ENCODE measurements around the gene TECPR2. TPM values are rescaled to one million over a fixed set of nuclear protein-coding genes. Genes with fewer than 3 reads are reported as not detected.
A peak's percentile ranks its signal among the peaks of the same experiment; 100 is the strongest.

Gene TECPR2
- polyA plus RNA-seq, 1 donor (not counting 4 experiments of a cell fraction or from before 2014, with no cell fraction given), result 8.3 TPM

DNA sequence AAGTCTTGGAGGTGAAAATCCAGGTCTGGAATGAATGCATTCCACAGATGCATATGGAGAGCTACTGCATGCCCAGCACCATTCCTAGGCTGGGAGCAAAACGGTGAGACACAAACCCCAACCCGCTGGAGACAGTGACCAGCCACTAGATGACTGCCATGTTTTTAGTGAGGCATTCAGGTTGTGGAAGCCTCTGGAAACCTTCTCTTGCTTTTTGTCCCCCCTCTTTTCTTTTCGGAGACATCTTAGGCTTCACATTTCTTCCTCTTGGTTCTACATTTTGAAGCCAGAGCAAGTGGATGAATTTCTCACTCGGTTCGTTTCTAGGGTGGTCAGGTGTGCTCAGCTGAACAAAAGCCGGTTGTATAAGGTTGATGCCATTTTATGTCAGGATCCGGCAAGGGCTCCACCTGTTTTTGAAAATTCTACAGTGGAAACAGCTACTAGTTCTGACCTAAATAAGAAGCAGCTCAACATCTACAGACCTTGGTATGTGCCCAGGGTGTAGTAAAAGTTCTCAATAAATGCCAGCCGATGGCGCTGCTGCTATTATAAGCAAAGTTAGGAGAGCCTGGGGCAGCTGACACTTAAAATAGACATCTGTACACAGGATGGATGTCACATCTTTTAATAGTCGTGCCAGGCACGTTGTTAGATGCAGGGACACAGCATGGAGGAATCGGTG is 45.0 kb upstream of the TECPR2 start:
- dilution Hi-C loops (cut with MboI; ENCODE audit: extremely low pct_ligation_motif_present, low sequenced_read_pairs), result no loop called here
- Histone ChIP-seq H3K27me3 (ENCODE audit: control insufficient read depth, extremely low read depth, insufficient read depth, low read length) (no peaks in the 10 kb centered on the region), H3K4me2 (ENCODE audit: control insufficient read depth, extremely low read depth, insufficient read depth, low read depth, low read length) (peak overlapping the region; percentile 83), H3K4me3 (ENCODE audit: control insufficient read depth in 2 of 3, extremely low read depth in 1 of 3, insufficient read depth in 2 of 3, low read depth in 1 of 3, low read length in 3 of 3) (peak overlapping the region; percentile 31 to 72 (median 62)), H3K9me1 (ENCODE audit: control insufficient read depth, extremely low read depth, insufficient read depth, low read length) (no peaks in the 10 kb centered on the region), H3K9ac (ENCODE audit: control insufficient read depth, extremely low read depth, insufficient read depth, low read length) (peak overlapping the region; percentile 45), H2AFZ (ENCODE audit: control insufficient read depth, low read length) (peak overlapping the region; percentile 83), H3K79me2 (ENCODE audit: control insufficient read depth, insufficient read depth, low read length) (peaks cover 9% of the 10 kb centered on the region), H3K9me3 (ENCODE audit: control insufficient read depth, low read depth, low read length) (no peaks in the 10 kb centered on the region), H3K36me3 (ENCODE audit: control insufficient read depth in 2 of 2, extremely low read depth in 1 of 2, insufficient read depth in 2 of 2, low read length in 2 of 2) (peaks cover 2 to 4% of the 10 kb centered on the region in 2 experiments), H3K4me1 (ENCODE audit: control insufficient read depth, extremely low read depth, insufficient read depth, low read length) (peaks cover 46% of the 10 kb centered on the region), H4K20me1 (ENCODE audit: control insufficient read depth, extremely low read depth, insufficient read depth, low read length) (no peaks in the 10 kb centered on the region), H3K27ac (ENCODE audit: control insufficient read depth, insufficient read depth, low read length) (peak overlapping the region; percentile 2)
- FAIRE-seq, result no peak
- TF ChIP-seq, protein P1, sequence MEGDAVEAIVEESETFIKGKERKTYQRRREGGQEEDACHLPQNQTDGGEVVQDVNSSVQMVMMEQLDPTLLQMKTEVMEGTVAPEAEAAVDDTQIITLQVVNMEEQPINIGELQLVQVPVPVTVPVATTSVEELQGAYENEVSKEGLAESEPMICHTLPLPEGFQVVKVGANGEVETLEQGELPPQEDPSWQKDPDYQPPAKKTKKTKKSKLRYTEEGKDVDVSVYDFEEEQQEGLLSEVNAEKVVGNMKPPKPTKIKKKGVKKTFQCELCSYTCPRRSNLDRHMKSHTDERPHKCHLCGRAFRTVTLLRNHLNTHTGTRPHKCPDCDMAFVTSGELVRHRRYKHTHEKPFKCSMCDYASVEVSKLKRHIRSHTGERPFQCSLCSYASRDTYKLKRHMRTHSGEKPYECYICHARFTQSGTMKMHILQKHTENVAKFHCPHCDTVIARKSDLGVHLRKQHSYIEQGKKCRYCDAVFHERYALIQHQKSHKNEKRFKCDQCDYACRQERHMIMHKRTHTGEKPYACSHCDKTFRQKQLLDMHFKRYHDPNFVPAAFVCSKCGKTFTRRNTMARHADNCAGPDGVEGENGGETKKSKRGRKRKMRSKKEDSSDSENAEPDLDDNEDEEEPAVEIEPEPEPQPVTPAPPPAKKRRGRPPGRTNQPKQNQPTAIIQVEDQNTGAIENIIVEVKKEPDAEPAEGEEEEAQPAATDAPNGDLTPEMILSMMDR (optimal IDR thresholded peaks at IDR 0.05 in 1 of 3, IDR thresholded peaks at IDR 0.05 in 1 of 3, conservative IDR thresholded peaks at IDR 0.05 in 1 of 3; ENCODE audit: extremely low read depth in 1 of 3, insufficient read depth in 2 of 3, low read length in 3 of 3), result peak; percentile 30 to 36 (median 34)
- no peak for TF ChIP-seq EZH2 (IDR thresholded peaks at IDR 0.05; ENCODE audit: low read length)
- peak; percentile 52 for DNase-seq (ENCODE audit: low read depth, low spot score)

DNA sequence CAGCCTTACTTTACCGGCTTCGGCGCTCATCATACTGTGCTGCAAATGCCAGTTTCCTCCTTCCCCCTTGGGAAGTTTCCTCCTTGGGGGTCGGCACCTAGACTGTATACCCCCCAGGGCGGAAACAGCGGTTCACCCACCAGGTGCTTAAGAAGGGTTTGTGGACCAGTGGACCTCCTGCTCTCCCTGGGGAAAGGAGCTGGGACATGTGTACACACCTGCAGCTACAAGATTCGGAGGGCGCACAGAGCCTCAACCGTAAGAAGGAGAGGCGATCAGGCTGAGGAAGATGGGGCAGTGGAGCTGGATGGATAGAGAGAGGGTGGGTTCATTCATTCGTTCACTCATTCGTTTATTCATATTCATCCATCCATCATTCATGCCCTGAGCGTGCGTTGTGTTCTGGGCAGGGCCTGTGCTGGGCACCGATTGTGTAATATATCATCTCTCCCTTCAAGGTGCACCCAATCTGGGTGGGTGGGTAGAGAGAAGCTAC is 43.9 kb upstream of the TECPR2 start:
- peak overlapping the region; percentile 87 for H3K4me2 ChIP-seq (ENCODE audit: control insufficient read depth, extremely low read depth, insufficient read depth, low read depth, low read length)
- peak overlapping the region; percentile 84 for H2AFZ ChIP-seq (ENCODE audit: control insufficient read depth, low read length)
- peaks cover 9% of the 10 kb centered on the region for H3K79me2 ChIP-seq (ENCODE audit: control insufficient read depth, insufficient read depth, low read length)
- no peaks in the 10 kb centered on the region for H4K20me1 ChIP-seq (ENCODE audit: control insufficient read depth, extremely low read depth, insufficient read depth, low read length)
- H3K4me3 ChIP-seq (ENCODE audit: control insufficient read depth in 2 of 3, extremely low read depth in 1 of 3, insufficient read depth in 2 of 3, low read depth in 1 of 3, low read length in 3 of 3), result peak overlapping the region; percentile 83 to 94 (median 88)
- H3K9me1 ChIP-seq (ENCODE audit: control insufficient read depth, extremely low read depth, insufficient read depth, low read length), result no peaks in the 10 kb centered on the region
- no peaks in the 10 kb centered on the region for H3K9me3 ChIP-seq (ENCODE audit: control insufficient read depth, low read depth, low read length)
- FAIRE-seq, result no peak
- H3K9ac ChIP-seq (ENCODE audit: control insufficient read depth, extremely low read depth, insufficient read depth, low read length), result peak overlapping the region; percentile 88
- dilution Hi-C loops (cut with MboI; ENCODE audit: extremely low pct_ligation_motif_present, low sequenced_read_pairs), result no loop called here
- H3K27ac ChIP-seq (ENCODE audit: control insufficient read depth, insufficient read depth, low read length), result peak overlapping the region; percentile 87
- no peak for TF ChIP-seq EZH2 (IDR thresholded peaks at IDR 0.05; ENCODE audit: low read length)
- TF ChIP-seq, protein P1 (optimal IDR thresholded peaks at IDR 0.05 in 1 of 3, IDR thresholded peaks at IDR 0.05 in 1 of 3, conservative IDR thresholded peaks at IDR 0.05 in 1 of 3; ENCODE audit: extremely low read depth in 1 of 3, insufficient read depth in 2 of 3, low read length in 3 of 3), result no peak
- H3K36me3 ChIP-seq (ENCODE audit: control insufficient read depth in 2 of 2, extremely low read depth in 1 of 2, insufficient read depth in 2 of 2, low read length in 2 of 2), result peaks cover 2 to 4% of the 10 kb centered on the region in 2 experiments
- peaks cover 42% of the 10 kb centered on the region for H3K4me1 ChIP-seq (ENCODE audit: control insufficient read depth, extremely low read depth, insufficient read depth, low read length)
- DNase-seq (ENCODE audit: low read depth, low spot score), result no peak
- no peaks in the 10 kb centered on the region for H3K27me3 ChIP-seq (ENCODE audit: control insufficient read depth, extremely low read depth, insufficient read depth, low read length)
